GM21423 (cell line): ENCODE data around the gene TEX52.

Experiments
- ATAC-seq: cut with Tn5 transposase; IDR thresholded peaks from one replicate; pipeline ENCODE4 v1.9.1; 2021; ENCODE audit warnings: mild to moderate bottlenecking, moderate library complexity; ENCODE audit not compliant: unreplicated experiment

The TEX52 gene

DNA sequence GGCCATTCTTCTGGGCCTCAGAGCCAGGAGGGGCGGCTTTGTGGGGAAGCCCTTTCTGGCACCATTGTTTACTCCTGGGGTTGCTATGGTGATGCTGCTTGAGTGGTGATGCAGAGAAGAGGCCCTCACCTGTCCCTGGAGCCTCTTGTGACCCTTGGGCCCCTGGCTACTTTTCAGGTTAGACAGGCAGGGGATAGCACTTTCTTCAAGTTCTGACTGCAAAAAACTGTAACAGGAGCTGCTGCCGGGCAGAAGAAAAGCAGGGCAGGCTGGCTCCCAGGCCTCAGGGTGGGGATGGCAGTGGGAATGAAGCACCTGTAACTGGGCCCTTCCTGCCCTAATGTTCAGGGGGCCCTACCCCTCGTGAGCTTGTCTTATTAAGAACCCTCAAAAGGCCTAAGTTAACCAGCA, at the start of gene TEX52:
Gene TEX52, minus strand, starts transcription at position 19 of the 411 bp plus-strand sequence. Its CDS starts 13 bp downstream, at position 6.
- no peak for ATAC-seq

DNA sequence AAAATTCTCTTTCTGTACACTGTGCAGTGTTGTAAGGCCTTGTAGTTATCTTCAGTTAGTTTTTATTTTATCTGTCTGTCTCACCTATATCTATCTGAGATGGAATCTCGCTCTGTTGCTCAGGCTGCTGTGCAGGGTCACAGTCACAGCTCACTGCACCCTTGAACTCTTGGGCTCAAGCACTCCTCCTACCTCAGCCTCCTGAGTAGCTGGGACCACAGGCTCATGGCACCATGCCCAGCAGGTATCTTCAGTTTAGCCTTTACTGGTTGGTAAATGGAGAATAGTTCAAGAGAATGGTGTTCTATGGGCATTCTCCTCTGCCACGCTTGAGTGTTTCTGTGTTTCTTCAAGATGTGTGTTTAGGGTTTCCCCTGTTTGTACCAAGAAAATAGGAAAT, 47.4 kb upstream of the TEX52 start:
- no peak for ATAC-seq

DNA sequence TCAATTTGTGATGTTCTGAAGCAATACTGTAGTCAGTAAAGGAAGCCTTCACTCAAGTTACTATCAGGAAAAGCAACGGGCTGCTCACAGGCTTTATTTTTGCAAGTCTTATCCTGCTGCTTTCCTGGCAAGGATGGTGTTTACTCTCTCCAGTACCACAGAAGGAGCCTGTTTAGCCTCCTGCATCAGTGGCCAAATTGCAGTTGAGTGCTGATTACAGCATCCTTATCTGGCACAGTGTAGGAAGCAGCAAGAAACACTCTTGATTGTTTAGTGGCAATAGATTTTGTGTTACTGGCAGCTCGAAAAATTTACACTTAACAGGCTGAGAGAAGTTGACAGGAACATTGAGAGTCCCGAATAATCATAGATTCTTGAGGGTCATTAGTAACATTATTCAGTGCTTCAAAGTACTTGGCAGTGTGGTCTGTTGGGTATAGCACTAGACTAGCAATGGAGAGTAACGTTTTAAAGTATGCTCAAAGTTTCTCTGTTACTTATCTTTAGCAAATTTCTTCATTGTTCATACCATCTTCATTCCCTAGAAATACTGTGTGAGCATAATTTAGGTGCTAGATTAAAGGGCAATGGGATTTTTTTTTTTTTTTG, 45.5 kb upstream of the TEX52 start:
- no peak for ATAC-seq

DNA sequence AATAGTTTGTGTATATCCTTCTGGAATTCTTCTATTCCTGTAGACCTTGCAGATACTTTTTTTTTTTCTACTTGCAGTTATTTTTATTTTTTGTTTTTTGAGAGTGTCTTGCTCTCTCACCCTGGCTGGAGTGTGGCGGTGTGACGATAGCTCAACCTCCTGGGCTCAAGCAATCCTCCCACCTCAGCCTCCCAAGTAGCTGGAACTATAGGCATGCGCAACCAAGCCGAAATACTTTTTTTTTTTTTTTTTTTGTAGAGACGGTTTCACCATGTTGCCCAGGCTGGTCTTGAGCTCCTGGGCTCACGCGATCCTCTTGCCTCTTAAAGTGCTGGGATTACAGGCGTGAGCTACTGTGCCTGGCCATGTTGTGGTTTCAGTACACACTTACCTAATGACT, 43.8 kb upstream of the TEX52 start:
- ATAC-seq: no peak

DNA sequence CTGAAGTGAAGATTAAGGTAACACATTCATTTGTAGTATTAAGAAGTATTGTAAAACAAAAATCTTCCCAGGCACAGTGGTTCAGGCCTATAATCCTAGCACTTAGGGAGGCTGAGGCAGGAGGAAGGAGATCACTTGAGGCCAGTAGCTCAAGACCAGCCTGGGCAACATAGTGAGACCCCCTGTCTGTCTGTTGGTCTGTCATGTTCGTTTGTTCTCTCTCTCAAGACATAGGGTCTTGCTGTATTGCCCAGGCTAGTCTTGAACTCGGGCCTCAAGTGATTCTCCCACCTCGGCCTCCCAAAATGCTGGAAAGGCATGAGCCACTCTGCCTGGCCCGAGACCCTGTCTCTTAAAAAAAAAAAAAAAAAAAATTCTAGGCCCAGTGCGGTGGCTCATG, 40.6 kb upstream of the TEX52 start:
- ATAC-seq: no peak

DNA sequence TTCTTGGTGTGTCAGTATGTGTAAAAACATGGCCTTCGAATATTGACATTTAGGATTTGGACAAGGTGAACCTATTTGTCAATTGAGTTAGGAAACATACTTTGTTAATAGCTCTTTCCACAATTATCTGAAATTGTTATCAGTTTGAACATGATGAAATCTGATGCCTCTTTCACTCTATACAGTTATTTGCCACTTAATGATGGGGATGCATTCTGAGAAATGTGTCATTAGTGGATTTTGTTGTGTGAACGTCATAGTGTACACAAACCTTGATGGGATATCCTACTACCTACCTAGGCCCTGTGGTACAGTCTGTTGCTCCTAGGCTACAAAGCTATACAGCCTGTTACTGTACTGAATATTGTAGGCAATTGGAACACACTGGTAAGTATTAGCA, 38.7 kb upstream of the TEX52 start:
- no peak for ATAC-seq

DNA sequence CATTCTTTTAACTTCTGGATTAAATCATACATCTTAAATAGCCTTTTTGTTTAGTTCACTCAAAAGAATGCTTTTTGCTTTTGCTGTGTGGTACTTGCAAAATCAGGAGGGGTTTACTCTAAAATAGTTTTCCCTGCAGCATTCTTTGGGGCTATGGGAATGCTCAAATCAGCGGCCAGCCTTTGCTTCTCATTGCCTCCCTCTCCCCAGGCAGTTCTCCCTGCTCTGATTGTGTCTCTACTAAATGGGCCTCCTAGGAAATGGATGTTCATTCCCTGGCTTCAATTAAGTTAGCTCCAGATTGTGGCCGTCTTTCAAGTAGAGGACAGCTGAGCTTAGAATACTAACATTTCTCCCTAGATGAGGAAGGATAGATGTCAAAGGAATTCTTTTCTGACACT, 38.2 kb upstream of the TEX52 start:
- no peak for ATAC-seq

DNA sequence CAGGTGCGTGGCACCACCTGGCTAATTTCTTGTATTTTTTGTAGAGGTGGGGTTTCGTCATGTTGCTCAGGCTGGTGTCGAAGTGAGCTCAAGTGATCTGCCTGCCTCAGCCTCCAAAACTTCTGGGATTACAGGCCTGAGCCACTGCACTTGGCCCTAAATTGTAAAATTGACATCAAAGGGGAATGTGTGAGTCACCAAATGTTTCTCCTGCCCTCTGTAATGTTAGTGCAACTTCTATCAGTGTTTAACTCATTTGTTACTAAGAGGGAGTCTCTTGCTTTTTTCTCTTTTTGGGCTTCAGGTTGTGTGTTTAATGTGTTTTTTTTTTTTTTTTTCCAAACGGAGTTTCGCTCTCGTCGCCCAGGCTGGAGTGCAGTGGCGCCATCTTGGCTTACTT, 36.2 kb upstream of the TEX52 start:
- ATAC-seq: no peak

DNA sequence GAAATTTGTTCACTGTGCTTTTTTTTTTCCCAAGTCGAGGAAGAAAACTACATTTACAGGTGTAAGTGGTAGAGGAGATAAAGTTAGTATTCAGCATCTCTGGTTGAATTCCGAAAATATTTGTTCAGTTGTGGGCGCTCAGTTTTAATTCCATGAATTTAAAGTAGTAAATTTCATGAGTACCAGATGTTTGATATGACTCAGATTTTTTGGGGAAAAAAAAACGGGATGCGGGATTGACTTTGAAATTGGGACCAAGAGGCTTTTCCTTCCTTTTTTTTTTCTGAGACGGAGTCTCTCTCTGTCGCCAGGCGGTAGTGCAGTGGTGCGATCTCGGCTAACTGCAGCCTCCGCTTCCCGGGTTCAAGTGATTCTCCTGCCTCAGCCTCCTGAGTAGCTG, 35.4 kb upstream of the TEX52 start:
- ATAC-seq: no peak

DNA sequence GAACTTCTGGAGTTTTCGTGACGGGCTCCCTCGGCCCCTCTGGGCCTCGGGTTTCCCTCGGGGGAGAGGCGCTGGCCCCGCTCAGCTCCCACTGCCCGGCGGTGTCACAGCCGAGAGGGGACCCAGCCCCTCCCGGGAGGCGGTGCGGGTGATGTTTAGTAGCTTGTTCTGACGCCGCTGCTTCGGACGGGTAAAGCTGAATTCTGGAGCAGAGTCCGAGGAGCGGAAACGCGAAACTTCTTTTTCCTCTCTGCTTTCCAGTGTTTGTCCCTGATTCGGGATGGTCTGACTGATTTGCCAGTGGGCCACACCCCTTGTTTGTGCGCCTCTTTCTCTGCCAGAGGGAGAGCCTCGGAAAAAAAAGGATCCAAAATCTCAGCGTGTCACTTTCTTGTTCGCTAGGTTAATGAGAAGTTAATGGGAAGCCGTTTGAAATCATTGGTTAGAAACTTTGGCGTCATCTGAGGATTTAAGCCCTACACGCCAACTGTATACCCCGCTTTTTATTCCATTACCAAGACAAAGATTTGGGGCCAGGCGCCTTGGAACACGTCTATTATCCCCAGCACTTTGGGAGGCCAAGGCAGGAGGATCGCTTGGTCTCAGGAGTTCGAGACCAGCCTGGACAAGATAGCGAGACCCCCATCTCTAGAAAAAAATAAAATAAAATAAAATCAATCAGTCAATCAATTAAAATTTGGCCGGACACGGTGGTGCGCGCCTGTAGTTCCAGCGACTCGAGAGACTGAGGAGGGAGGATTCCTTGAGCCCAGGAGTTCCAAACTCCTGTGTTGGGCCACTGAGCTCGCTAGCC, 34.6 kb upstream of the TEX52 start:
- peak; percentile 13 for ATAC-seq

DNA sequence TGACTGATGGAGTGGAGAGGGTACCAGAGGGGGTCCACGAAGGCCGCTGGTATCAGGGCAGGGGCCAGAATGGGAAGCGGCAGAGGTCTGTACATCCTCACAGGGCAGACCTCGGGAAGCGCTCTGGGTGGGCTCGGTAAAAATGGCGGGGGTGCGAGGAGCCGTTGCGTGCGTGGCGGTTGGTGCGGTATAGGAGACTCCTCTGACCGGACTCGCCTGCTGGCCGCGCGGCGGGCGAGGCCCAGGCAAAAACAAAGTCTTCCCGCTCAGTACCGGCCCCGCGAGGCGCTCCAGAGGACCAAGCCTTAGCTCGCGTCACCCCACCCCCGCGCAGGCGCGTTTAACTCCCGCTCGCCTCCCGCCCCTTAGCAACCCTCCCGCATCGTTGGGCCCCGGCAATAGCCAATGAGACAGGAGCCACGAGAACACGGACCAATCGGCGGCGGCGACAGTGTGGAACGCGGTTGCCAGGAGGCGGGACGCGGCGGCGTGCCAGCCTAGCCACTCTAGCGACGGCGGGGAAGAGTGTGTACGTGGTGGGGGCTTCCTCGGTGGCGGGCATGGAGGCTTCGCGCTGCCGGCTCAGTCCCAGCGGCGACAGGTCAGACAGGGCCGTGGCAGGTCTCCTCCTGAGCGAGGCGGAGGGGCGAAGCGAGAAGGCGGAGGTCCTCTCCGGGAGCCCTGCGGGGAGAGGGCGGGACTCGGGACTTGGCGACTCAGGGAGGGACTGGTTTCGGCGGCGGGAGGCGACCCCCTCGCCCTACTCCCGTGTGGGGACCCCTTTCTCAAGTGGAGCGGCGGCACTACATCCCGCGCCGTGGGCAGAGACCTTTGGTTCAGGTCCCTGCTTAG, 33.8 kb upstream of the TEX52 start, which contains the start of gene TULP3:
Gene TULP3, plus strand, starts transcription at position 504 of the 852 bp plus-strand sequence. Its CDS starts 57 bp downstream, at position 561.
- peak; percentile 97 for ATAC-seq

DNA sequence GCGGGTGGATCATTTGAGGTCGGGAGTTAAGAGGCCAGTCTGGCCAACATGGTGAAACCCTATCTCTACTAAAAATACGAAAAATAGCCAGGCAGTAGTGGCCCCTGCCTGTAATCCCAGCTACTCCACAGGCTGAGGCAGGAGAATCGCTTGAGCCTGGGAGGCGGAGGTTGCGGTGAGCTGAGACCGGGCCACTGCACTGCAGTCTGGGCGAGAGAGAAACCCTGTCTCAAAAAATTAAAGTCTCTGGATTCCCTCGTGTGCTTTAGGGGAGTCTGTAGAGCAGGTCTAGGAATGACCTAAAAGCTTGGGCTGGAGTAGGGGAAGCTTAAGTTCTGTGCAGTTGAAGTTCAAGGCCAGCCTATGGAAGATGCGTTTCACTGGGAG, 33.2 kb upstream of the TEX52 start:
- no peak for ATAC-seq

DNA sequence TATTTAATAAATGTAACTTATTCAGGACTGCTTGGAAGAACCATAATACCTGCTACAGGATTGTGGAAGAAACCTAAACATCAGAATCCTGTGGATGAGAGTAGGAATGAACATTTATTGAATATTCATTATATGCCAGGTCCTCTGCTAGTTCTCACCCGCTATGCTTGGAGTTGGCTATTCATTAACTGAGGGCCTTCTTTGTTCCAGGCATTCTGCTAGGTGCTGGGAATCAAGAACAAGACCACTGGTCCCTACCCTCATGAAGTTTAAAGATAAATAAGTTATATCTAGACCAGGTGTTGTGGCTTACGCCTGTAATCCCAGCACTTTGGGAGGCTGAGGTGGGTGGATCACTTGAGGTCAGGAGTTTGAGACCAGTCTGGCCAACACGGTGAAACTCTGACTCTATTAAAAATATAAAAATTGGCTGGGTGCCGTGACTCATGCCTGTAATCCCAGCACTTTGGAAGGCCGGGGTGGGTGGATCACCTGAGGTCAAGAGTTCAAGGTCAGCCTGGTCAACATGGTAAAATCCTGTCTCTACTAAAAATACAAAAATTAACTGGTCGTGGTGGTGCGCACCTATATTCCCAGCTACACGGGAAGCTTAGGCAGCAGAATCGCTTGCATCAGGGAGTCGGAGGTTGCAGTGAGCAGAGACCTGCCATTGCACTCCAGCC, 30.1 kb upstream of the TEX52 start:
- no peak for ATAC-seq

DNA sequence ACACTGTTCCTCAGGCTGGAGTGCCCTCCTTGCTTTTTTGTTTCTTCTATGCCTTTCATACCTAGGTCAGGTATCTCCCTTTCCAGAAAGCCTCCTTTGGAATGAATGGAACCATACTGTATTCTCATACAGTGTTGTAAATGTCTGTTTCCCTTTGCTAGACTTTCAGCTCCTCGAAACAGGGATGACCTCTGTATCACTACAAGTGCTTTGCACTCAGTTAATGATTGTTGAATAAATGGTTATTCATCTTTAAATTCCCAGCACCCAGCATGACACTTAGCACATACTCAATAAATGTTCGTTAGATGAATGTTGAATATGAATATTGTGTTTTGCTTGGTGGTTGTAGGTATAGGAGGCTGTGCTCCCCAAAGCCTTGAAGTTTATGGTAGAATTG, 28.0 kb upstream of the TEX52 start:
- ATAC-seq: no peak

DNA sequence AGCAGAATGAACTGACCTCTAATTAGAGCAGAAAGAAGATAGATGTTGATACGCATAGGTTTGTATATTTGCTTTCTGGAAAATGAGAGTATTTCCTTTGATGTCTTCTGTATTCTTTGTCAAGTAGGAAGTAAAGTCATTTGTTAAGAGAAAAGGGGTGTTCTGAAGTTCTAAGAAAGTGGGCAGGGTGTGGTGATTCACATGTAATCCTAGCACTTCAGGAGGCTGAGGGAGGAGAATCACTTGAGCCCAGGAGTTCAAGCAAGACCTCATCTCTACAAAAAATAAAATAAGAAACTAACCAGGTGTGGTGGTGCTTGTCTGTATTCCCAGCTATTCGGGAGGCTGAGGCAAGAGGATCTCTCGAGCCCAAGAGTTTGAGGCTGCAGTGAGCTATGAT, 23.0 kb upstream of the TEX52 start:
- ATAC-seq: no peak

DNA sequence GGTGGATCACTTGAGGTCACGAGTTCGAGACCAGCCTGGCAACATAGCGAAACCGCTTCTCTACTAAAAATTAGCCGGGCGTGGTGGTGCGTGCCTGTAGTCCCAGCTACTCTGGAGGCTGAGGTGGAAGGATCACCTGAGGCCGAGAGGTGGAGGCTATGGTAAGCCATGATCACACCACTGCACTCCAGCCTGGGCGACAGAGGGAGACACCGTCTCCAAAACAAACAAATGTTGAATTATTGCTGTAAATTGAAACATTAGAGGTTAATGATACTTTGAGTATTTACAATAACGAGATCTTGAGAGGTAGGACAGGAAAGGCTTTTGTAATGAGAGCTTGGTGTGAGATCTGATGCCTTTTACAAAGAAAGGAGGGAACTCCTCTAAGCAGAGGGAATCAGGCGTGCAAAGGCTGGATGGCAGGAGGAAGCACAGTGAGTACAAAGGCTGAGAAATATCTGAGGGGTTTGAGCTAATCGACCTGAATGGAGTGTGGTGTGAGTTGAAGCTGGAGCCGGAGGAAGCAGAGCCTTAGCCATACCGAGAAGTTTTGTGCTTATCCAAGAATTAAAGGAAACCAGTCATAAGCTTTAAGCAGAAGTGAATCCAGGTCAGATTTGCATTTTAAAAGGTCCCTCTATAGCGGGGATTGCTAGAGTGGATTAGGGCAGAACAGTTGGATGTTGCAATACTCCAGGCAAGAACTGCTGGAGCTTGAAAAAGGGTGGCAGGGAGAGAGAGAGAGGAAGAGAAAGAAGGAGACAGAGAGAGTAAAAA, 21.3 kb upstream of the TEX52 start:
- ATAC-seq: no peak

DNA sequence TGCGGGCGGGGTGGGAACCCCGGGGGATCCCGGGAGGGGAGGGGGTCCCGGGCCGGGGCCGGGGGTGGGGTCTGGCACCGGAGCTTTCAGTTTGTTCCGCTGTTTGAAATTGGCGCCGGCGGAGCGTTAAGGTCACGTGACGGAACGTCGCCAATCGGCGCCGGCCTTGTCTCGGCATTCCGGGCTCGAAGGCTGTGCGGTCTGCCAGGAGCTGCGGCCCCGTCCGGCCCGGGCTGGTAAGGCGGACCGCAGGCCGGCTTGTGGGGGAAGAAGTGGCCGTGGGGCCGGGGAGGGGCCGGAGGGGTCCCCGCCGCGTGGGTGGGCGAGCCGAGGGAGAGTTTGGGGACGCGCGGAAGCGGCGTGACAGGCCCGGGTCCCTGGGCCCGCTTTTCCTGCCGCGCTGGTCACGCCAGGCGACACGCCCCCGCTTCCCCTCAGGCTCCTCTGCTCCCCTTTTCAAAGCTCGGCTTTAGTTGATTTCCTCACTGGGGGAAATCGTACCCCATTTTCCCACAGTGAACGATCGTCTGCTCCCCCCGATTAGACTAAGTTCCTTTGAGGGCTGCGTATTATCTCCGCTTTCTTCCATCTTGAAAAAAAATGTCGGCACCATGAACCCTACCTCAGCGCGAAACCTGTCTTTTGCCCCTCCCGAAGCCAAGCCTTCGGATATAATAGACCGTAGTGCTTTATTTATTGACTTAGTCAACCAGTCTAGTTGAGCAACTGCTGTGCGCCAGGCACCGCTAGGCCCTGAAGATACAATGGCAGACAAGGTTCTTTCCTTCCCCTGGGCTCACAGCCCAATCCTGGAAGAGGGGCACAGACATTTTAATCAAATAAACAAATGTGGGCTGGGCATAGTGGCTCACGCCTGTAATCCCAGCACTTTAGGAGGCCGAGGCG, 20.5 kb upstream of the TEX52 start, which contains the start of the genes FOXM1 and RHNO1:
Gene FOXM1, minus strand, starts transcription at position 128 of the 906 bp plus-strand sequence. CDS start 2,696 bp downstream, outside the sequence.
Gene RHNO1, plus strand, starts transcription at position 177 of the 906 bp plus-strand sequence. CDS start 8,144 bp downstream, outside the sequence.
- peak; percentile 81 for ATAC-seq

DNA sequence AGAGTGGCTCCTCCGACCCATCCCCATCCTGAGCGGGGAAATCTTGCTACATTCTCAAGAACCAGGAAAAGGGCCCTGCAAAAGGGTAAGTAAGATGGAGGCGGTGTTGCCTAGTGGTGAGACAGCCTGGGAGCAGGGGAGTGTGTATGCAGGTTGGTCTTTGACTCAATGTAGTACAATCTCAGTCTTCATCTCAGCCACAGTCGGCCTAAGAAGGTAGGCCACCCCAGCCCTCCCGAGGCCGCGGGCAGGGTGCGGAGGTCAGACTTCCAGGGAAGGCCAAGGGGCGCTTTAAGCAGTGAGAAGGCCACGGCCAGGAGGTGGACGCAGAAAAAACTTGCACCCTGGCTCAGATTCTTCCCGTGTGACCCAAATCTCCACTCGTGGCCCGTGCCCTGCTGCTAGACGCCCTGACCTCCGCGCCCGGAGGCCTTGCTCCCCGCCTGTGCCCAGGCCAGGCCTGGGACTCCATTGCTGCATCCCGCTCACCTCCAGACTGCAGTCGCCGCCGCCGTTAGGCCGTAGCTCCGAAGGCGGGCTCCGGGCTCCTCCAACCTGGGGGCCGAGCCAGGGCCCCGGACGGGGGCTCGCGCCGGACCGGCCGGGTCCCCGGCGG, 19.7 kb upstream of the TEX52 start:
- peak; percentile 32 for ATAC-seq
